ENCODE measurements around the gene FBXO15. TPM values are rescaled to one million over a fixed set of nuclear protein-coding genes. Genes with fewer than 3 reads are reported as not detected.
A peak's percentile ranks its signal among the peaks of the same experiment; 100 is the strongest.

FBXO15 gene, protein sequence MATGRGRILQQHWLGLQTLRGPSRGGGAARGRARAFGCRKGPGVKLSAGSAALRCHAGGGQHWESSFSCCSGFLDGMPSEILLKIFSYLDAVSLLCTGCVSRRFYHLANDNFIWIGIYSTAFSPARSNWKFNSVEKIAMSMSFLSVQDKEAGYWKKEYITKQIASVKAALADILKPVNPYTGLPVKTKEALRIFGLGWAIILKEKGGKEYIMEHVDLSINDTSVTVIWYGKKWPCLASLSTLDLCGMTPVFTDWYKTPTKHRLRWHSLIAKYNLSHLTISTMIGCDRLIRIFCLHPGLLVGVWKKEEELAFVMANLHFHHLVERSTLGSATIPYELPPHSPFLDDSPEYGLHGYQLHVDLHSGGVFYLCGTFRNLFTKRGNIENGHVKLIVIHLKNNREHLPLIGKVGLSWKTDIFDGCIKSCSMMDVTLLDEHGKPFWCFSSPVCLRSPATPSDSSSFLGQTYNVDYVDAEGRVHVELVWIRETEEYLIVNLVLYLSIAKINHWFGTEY
- 0.41 TPM in 1 of 2 replicates, not detected in the other for total RNA-seq (2014; rRNA removed; shearing (Covaris generic))

DNA sequence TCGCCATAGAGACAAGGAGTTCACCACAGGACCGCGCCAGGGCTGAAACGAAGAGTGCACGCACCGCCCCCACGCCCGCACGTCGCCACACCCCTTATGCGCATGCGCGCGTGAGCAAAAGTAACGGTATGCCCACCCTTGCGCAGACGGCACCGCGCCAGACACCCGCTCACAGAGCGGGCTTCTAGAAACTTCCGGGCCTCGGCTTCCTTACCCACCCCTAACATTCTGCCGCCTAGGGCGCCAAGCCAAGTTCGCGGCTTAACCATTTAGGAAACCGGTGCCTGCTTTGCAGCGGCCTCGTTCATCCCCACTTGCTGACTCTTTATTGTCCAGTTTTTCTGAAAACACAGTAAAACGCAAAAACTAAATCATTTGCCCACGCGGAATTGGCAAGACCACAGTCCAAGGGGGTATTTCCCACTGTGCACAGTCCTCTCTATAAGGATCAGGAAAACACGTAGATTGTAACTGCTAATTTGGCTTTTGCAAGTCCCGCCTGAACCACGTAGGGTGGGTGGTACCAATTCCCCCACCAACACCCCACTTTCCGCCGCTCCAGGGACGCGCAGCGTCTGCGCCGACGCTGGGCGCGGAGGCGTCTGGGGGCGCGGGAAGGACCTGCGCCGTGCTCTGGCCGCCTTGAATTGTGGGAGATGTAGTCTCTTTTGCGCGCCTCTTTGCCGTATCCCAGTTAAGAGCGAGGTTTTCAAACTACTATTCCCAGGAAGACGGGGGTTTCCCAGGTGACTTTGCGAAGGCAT lies at the start of gene FBXO15, which contains the start of gene TIMM21:
FBXO15 (minus strand) TSS at position 56 of the 764 bp plus-strand sequence; CDS start at position 7, 49 bp downstream.
TIMM21 (plus strand) TSS at position 745 of the 764 bp plus-strand sequence. CDS start 286 bp downstream, outside the sequence.
- DNase-seq (ENCODE audit: low spot score) = peak; percentile 91

DNA sequence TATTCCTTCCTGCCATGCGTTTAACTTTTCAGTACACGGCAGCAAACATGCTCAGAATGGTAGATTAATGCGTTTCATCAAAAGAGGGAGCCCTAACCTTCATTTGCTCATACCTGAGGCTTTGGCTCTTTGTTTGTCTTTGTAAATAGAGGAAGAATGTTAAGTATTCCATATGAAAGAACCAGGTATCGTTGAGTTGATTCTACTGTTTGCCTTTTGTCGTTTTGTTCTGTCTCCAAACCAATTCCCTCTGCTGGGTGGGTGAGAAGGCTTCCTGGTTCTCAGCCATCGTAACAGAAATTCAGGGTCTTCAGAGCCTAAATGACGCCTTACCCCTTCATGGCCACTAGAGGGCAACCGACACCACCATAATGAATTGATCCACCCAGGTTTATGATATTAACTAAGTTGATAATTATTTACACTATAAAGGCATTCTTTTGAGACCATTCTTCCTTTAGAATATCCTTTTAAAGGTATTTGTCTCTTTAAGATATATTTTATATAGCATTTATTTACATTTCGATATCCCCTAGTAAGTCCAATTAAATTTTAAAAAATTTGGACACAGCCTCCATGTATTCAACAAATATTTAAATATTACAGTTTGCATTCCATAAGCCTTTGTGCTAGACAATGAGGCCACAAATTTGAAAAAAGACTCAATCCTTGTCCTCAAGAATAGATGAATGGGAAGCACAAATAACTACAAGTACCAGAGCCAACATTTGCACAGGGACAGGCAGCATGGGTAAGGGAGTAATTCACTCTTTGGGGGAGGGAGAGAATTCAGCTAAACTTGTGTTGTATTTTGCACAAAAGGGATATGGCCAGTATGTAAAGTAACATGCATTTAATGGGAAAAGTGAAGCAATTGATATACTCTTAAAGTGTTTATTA lies 48.8 kb upstream of the FBXO15 start:
- peak; percentile 50 for DNase-seq (ENCODE audit: low spot score)

DNA sequence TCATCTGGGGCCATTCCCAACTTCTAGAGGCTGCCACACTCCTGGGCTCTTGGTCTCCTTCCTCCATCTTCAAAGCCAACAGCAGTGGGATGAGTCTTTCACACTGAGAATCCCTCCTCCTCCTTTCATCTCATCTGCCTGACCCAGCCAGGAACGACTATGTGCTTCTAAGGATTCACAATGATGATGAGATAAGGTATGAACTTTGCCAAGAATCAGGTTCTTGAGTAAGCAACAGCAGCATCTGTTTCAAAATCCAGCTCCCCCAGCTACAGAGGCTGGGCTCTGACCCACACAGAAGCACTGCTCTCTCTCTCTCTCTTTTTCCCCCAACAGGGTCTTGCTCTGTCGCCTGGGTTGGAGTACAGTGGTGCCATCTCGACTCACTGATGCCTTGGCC lies 47.1 kb upstream of the FBXO15 start:
- no peak for DNase-seq (ENCODE audit: low spot score)

DNA sequence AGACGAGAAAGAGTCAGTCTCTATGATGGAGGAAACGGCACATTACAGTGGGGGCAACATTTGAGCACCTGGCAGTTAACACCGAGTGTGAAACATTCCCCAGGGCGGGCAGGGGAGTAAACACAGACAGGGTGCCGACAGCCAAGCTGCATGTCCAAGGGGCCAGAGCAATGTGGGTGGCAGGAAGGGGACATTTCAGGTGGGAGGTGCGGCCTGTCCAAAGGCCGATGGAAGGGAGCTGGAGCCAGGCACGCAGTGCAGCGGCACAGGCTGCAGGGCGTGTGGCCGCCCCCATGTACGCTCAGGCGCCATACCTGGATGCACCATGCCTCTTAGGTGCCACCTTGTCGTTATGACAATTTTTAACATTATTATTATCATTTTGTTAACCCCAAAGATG lies 43.9 kb upstream of the FBXO15 start:
- no peak for DNase-seq (ENCODE audit: low spot score)

DNA sequence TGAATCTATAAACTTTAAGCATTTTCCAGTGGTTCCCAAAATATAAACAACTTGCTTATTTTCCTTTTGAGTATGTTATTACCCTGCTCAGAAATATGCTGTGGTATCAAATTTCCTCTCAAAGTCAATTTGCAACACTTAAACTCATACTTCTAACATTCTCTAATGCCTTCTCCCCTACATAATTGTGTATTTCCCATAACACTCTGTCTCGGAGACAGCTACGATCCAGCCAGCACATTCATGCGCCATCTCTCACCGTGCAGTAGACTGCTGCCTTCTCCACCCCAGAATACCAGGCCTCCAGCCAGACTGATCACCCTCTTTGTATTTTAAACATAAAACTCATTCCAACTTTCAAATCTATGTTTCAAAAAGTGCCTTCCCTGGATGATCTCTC lies 42.5 kb upstream of the FBXO15 start:
- DNase-seq (ENCODE audit: low spot score) = no peak

DNA sequence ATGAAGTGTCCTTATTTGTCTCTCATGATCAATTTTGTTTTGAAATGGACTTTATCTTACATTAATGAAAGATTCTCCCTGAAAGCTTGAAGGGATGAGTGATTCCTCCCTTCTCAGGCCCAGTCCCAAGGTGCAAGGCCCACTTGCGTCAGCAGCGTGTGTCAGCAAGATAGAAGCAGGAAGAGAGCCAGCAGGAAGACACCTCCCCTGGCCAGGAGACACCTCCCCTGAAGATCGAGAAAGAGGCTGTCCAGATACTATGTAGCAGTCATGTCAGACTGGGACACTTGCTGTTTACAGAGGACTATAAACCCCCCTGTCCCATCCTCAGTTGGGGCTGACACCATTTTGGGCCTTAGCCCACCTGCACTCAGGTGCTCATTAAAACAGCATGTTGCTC lies 39.0 kb upstream of the FBXO15 start:
- no peak for DNase-seq (ENCODE audit: low spot score)

DNA sequence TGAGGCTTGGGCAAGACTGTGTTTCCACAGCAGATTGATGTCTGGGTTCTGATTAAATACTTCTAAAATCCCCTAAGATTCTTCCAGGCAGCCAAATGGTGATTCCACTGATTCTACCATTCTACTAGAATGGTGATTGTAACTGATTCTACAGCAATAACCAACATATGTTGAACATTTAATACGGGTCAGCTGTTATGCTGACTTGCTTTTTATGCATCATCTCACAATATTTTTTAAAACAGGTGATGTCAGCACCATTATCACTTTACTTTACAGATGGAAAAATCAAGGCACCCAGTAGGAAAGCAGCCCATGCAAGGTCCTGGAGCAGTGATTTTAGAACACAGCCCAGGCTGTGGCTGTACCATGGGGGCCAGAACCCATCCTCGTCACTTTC lies 38.2 kb upstream of the FBXO15 start:
- no peak for DNase-seq (ENCODE audit: low spot score)

DNA sequence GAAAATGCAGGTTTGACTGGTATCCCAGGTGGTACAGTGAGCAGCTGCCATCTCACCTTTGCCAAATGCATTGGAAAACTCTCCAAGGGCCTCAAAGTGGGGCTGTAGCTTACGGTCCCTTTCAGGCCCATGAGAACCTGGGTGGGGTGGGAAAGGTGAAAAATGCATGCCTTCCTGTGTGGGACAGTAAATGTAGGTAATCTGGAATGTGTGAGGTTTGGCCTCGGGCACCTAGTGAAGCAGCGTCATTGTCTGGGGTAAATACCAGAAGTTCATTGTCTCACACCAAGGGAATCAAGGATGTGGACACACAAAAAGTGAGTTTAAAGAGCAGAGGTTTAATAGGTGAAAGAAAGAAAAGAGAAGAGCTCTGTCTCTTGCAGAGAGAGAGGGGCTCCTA lies 37.2 kb upstream of the FBXO15 start:
- DNase-seq (ENCODE audit: low spot score) = no peak

DNA sequence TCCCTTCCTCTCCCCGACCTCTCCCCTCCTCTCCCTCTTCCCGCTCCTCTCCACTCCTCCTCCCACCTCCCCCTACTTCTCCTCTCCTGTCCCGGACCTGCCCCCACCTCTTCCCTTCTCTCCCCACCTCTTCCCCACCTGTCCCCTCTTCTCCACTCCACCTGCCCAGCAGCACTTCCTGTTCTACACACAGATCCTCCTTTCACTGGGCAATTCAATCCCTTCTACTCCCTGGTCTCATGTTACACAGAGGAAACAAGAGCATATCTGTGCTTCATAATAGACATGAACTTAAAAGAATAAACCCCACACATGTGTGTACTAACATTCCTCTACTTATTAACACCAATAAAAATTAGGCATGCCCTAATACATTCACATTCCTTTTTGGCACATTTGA lies 35.5 kb upstream of the FBXO15 start:
- DNase-seq (ENCODE audit: low spot score) = no peak

DNA sequence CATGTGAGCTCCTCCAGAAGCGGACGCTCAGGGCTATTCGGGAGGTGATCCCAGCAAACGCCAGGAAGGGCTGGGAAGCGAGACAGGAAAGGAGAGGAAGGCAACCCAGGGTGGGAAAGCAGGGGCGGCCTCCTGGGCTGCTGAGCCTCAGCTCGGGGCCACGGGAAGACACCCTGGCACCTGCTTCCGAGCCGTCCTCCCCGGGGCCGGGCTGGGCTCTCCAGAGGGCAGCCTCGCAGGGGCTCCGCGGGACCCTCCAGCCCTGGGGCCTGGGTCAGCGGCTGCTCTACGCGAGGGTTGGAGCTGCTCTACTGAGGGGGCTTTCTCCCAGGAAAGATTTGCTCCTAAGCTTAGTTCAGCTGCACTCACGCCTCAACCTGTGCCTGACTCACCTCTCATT lies 34.7 kb upstream of the FBXO15 start:
- DNase-seq (ENCODE audit: low spot score) = no peak

DNA sequence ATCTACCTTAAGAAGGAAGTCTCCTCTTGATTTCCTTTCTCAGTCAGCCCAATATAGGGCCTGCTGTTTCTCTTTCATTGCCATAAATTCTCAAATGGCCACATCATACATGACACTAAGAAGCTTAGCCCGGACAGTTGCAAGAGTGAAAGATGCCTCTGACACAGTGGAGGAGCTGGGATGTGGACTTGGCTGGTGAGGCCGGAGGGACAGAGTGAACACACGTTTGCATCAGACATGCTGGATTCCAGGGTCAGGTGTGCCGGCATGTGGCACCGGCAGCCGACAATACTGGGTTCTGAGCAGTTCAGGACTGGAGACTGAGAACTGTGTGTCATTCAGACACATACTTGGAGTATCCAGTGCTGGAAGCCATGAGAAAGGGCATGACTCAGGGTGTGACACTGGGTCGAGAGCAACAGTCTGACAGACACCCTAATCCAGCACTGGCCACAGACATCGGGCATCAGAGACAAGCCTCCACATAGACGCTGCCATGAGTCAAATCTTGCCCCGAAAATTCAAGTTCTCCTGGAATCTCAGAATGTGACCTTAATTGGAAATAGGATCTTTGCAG lies 32.1 kb upstream of the FBXO15 start:
- no peak for DNase-seq (ENCODE audit: low spot score)

DNA sequence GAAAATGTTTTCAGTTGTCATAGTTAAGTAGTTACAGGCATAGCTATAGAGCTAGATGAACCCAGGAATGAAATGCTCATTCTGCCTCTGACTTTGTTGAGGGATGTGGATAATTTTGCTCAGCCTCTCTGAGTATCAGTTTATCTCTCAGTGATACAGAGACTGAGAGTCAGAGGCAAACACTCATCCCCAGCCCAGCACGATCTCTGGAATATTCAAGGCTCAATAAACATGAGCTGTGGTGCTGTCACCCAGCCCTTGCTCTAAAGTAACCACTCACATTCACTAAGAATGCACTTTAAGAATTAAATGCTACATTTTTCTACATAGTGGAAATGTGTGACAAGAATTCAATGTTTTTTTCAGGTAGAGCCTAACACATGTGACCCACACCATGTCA lies 31.2 kb upstream of the FBXO15 start:
- DNase-seq (ENCODE audit: low spot score) = no peak

DNA sequence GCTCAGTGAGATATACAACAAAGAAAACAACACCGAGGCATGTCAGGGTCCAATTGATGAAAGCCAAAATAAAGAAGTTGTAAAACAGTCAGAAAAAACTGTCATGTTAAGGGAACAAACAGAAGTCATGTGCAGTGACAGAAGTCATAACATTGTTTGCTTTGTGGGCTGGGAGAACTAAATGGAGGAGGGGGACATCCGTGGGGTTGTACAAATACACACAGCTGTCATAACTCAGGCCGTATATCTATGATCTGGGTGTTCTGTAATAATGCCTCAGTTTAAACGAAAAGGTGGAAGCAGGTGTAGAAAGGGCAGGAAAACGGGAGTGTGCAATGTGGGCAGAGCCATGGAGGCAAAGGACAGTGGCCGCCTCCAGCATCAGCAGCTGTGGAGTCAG lies 28.0 kb upstream of the FBXO15 start:
- no peak for DNase-seq (ENCODE audit: low spot score)

DNA sequence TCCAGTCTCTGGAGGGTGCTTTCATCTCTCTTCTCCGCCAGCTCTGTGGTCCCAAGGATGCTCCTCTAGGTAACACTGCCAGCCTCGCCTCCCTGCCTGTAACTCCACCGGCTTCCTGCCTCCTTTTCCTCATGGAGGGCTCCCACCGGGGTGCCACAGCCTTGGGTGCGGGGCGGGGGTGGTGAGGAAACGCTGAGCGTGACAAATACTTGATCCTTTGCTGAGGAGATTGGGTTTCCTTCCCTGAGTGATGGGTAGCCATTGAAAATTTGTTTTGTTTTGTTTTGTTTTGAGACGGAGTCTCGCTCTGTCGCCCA lies 25.8 kb upstream of the FBXO15 start:
- DNase-seq (ENCODE audit: low spot score) = no peak

DNA sequence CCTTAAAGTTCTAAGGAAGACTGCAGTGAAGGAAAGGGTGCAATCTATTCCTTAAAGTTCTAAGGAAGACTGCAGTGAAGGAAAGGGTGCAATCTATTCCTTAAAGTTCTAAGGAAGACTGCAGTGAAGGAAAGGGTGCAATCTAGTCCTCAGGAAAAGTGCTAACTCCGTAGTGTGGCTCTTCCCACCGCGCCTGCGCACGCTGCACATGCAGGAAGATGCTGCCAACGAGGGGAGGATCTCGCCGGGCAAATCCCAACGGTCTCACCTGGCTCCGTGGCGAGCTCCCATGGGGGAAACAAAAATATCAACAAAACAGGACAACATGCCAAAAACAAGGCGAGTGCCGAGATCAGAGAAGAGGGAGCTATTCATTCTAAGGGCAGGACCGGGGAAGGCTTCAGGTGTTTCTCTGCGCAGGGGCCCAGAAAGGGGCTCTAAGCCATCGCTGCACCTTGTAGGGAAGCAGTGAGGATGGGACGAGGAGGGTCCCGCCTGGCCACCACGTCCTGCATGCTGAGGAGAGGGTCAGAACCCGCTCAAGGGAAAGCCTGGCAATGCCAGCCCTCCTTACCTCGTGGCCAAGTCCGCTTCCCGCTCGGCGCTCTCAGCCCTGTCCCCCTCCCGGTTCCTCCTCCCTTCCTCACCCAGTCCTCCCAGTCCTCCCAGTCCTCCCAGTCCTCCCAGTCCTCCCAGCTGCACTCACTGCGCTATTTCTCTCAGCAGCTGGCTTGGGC lies 25.2 kb upstream of the FBXO15 start:
- DNase-seq (ENCODE audit: low spot score) = no peak

DNA sequence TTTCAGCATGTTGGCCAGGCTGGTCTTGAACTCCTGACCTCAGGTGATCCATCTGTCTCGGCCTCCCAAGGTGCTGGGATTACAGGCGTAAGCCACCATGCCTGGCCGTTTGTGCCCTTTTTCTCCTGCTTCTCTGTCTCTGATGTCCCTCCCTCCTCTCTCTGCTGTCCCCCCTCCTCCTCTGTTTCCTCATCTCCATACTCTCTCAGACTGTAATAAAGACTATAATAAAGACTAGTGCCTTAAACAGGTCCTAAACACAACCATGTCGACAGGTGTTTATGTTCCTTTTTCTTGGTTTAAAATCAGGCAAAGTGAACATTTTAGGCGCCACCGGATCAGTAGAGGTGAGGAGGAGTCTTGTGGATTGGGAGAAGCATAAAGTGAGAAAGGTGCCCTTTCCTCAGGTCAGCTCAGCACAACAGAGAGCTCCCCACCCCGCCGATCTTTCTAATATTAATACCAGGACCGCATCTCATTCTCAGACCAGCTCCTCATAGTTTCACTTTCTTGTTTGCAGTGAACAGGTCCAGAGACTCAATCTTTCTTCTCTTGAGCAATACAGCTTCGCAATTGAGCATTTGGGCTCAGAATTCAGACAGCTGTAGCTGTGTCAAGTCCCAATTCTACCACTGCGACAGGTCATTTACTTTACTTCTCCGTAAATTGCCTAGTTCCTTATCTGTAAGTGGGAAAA lies 24.4 kb upstream of the FBXO15 start:
- DNase-seq (ENCODE audit: low spot score) = no peak

DNA sequence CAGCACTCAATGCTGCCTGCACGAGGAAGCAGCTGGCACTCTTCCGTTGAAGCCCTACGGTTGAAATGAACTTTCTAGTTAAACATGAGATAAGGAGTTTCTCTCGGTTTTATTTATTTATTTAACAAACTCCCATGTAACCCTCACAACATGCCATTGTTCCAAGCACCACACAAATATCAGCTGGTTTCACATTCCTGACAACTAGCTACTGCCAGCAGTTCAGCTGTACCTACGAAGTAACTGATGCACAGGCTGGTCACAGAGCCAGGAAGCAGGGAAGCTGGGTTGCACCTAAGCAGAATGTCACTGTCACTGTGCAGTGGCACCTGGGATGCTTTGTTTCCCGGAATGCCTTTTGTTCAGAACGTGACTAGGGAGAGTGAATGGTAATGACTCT lies 18.8 kb upstream of the FBXO15 start:
- no peak for DNase-seq (ENCODE audit: low spot score)

DNA sequence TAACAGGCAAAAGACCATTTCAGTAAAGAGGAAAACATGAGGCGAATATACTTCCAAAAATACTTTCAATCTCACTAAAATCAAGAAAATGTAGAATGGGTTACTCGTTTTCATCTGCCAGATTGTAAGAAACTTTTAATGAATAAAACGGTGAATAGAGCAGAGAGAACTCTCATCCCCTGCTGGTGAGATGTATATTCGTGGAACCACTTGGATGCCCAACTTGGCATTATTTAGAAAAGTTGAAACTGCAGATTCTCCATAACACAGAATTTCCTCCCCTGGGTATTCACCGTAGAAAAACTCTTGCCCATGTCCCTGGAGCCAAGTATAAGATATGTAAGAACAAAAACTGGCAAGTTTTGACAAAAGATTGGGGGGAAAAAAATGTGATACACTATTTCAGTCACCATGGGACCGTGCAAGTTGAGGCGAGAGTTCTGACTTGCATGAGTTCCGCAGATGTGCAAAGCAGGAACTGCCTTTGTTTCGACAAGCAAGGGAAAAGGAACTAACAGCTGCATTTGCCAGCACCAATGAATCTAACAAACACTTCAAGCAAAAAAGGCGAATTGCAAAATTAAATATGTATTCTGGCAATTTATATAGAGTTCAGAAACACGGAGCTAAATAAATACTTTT lies 15.5 kb upstream of the FBXO15 start:
- no peak for DNase-seq (ENCODE audit: low spot score)

DNA sequence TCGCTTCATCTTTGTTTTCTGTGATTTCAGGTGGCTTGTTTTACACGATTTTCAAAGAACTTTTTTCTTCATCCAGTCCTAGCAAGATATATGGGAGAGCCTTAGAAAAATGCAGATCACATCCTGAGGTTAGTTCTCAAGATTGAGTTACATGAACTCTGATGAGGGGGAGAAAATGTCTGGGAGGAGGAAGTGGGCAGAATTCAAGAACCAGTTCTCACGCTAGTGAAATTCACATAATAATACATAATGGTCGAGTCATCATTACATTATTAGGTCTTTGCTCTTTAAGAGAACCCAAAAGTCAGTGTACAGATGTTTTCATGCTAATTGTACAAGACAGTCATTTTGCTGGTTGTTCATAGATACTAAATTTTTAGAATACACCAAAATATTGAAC lies 7.6 kb upstream of the FBXO15 start:
- DNase-seq (ENCODE audit: low spot score) = no peak

DNA sequence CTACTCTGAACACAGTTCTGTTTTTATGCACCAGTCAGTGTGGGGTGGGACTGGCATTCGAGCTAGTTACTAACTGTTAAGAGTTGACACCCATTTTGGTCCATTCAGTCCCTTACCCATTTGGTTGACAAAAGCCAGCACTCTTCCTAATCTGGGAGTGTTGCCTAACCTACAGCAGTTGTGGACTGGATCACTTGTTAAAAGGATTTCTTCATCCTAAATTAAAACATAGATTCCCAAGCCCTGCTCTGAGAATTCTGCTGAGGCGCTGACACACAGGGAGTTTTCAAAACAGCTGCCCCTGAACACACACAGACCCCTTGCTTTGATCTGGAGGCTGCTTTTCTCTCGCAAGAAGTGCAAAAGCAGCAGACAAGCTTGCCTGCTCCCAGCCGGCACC lies 7.1 kb upstream of the FBXO15 start:
- DNase-seq (ENCODE audit: low spot score) = no peak
